ENCODE results near the gene TSPAN11. TPM values are rescaled to one million over a fixed set of nuclear protein-coding genes. Genes with fewer than 3 reads are reported as not detected.

Gene TSPAN11
- total and polyA plus RNA-seq, 5 donors: 2.8 to 4.9 (median 4.0) TPM

GRCh38 chr12:30961030-30961429 is 34.5 kb downstream of the TSPAN11 start:
- DNase-seq (no peak), ATAC-seq (no peak)
- Histone ChIP-seq H3K27ac (ENCODE audit: low read length) (no peak overlapping the region), H3K4me3 (ENCODE audit: low read length) (no peak overlapping the region), H3K4me1 (ENCODE audit: control insufficient read depth, insufficient read depth, low read length) (no peaks in the 10 kb centered on the region), H3K9me3 (ENCODE audit: control insufficient read depth, low read length) (no peaks in the 10 kb centered on the region), H3K27me3 (ENCODE audit: control insufficient read depth, insufficient read depth) (no peaks in the 10 kb centered on the region)
- intact Hi-C loops (cut with DNase I): no loop called here
- 82% methylated on average over 3 of the region's 3 CpGs for WGBS

- H3K4me1 ChIP-seq (ENCODE audit: control insufficient read depth, insufficient read depth, low read length): no peaks in the 10 kb centered on the region
- no peak for ATAC-seq
- no peak overlapping the region for H3K4me3 ChIP-seq (ENCODE audit: low read length)
- no peak overlapping the region for H3K27ac ChIP-seq (ENCODE audit: low read length)
- 94% methylated on average over 2 of the region's 2 CpGs for whole genome bisulfite sequencing
- no peak for DNase-seq
- H3K27me3 ChIP-seq (ENCODE audit: control insufficient read depth, insufficient read depth): no peaks in the 10 kb centered on the region
- intact Hi-C loops (cut with DNase I): no loop called here
- H3K9me3 ChIP-seq (ENCODE audit: control insufficient read depth, low read length): no peaks in the 10 kb centered on the region
Measured at GRCh38 chr12:30962047-30962446, 35.5 kb downstream of the TSPAN11 start.

- DNase-seq: no peak
- no peaks in the 10 kb centered on the region for H3K4me1 ChIP-seq (ENCODE audit: control insufficient read depth, insufficient read depth, low read length)
- 86% methylated on average over 21 of the region's 21 CpGs for WGBS
- no peak for ATAC-seq
- H3K27me3 ChIP-seq (ENCODE audit: control insufficient read depth, insufficient read depth): no peaks in the 10 kb centered on the region
- intact Hi-C loops (cut with DNase I): no loop called here
- no peak overlapping the region for H3K27ac ChIP-seq (ENCODE audit: low read length)
- no peaks in the 10 kb centered on the region for H3K9me3 ChIP-seq (ENCODE audit: control insufficient read depth, low read length)
- no peak overlapping the region for H3K4me3 ChIP-seq (ENCODE audit: low read length)
Measured at GRCh38 chr12:30963709-30964564, 37.4 kb downstream of the TSPAN11 start.

GRCh38 chr12:30964896-30965612 is 38.5 kb downstream of the TSPAN11 start:
- DNase-seq (no peak), ATAC-seq (no peak)
- no peaks in the 10 kb centered on the region for H3K27me3 ChIP-seq (ENCODE audit: control insufficient read depth, insufficient read depth)
- H3K4me1 ChIP-seq (ENCODE audit: control insufficient read depth, insufficient read depth, low read length): no peaks in the 10 kb centered on the region
- no peaks in the 10 kb centered on the region for H3K9me3 ChIP-seq (ENCODE audit: control insufficient read depth, low read length)
- intact Hi-C loops (cut with DNase I): no loop called here
- H3K4me3 ChIP-seq (ENCODE audit: low read length): no peak overlapping the region
- 89% methylated on average over 14 of the region's 14 CpGs for WGBS
- H3K27ac ChIP-seq (ENCODE audit: low read length): no peak overlapping the region

GRCh38 chr12:30965613-30965985 is 39.1 kb downstream of the TSPAN11 start:
- no peak for ATAC-seq

GRCh38 chr12:30967026-30967425 is 40.5 kb downstream of the TSPAN11 start:
- DNase-seq (no peak), ATAC-seq (no peak)
- no peaks in the 10 kb centered on the region for H3K27me3 ChIP-seq (ENCODE audit: control insufficient read depth, insufficient read depth)
- no peak overlapping the region for H3K4me3 ChIP-seq (ENCODE audit: low read length)
- 91% methylated on average over 3 of the region's 3 CpGs for WGBS
- no peaks in the 10 kb centered on the region for H3K9me3 ChIP-seq (ENCODE audit: control insufficient read depth, low read length)
- intact Hi-C loops (cut with DNase I): no loop called here
- H3K27ac ChIP-seq (ENCODE audit: low read length): no peak overlapping the region
- H3K4me1 ChIP-seq (ENCODE audit: control insufficient read depth, insufficient read depth, low read length): peaks cover 6% of the 10 kb centered on the region

More at GRCh38 chr12:30965613-30965985, 39.1 kb downstream of the TSPAN11 start:
- 90% methylated on average over 11 of the region's 11 CpGs for WGBS
- Histone ChIP-seq H3K9me3 (ENCODE audit: control insufficient read depth, low read length) (no peaks in the 10 kb centered on the region), H3K4me3 (ENCODE audit: low read length) (no peak overlapping the region), H3K27ac (ENCODE audit: low read length) (no peak overlapping the region), H3K27me3 (ENCODE audit: control insufficient read depth, insufficient read depth) (no peaks in the 10 kb centered on the region), H3K4me1 (ENCODE audit: control insufficient read depth, insufficient read depth, low read length) (peaks cover 2% of the 10 kb centered on the region)
- intact Hi-C loops (cut with DNase I): no loop called here
- DNase-seq: no peak

GRCh38 chr12:30968211-30968610 is 41.7 kb downstream of the TSPAN11 start:
- peak; percentile 65 to 66 for ATAC-seq
- intact Hi-C loops (cut with DNase I): no loop called here
- WGBS: 58% methylated on average over 5 of the region's 5 CpGs
- H3K4me1 ChIP-seq (ENCODE audit: control insufficient read depth, insufficient read depth, low read length): peaks cover 6% of the 10 kb centered on the region
- peak overlapping the region; percentile 54 for H3K27ac ChIP-seq (ENCODE audit: low read length)
- no peaks in the 10 kb centered on the region for H3K27me3 ChIP-seq (ENCODE audit: control insufficient read depth, insufficient read depth)
- no peak overlapping the region for H3K4me3 ChIP-seq (ENCODE audit: low read length)
- peak in 1 of 3 donors; percentile 76 for DNase-seq
- H3K9me3 ChIP-seq (ENCODE audit: control insufficient read depth, low read length): no peaks in the 10 kb centered on the region

- no peak overlapping the region for H3K27ac ChIP-seq (ENCODE audit: low read length)
- no peaks in the 10 kb centered on the region for H3K9me3 ChIP-seq (ENCODE audit: control insufficient read depth, low read length)
- no peak overlapping the region for H3K4me3 ChIP-seq (ENCODE audit: low read length)
- DNase-seq: no peak
- intact Hi-C loops (cut with DNase I): no loop called here
- WGBS: 94% methylated on average over 3 of the region's 3 CpGs
- peaks cover 6% of the 10 kb centered on the region for H3K4me1 ChIP-seq (ENCODE audit: control insufficient read depth, insufficient read depth, low read length)
- H3K27me3 ChIP-seq (ENCODE audit: control insufficient read depth, insufficient read depth): no peaks in the 10 kb centered on the region
- ATAC-seq: no peak
Measured at GRCh38 chr12:30969006-30969405, 42.5 kb downstream of the TSPAN11 start.

- Histone ChIP-seq H3K27ac (ENCODE audit: low read length) (no peak overlapping the region), H3K9me3 (ENCODE audit: control insufficient read depth, low read length) (no peaks in the 10 kb centered on the region), H3K27me3 (ENCODE audit: control insufficient read depth, insufficient read depth) (no peaks in the 10 kb centered on the region), H3K4me1 (ENCODE audit: control insufficient read depth, insufficient read depth, low read length) (peaks cover 6% of the 10 kb centered on the region), H3K4me3 (ENCODE audit: low read length) (no peak overlapping the region)
- intact Hi-C loops (cut with DNase I): no loop called here
- ATAC-seq (no peak), DNase-seq (peak in 1 of 3 donors; percentile 35)
- 73% methylated on average over 5 of the region's 5 CpGs for WGBS
Measured at GRCh38 chr12:30969606-30970395, 43.3 kb downstream of the TSPAN11 start.

GRCh38 chr12:30970559-30971197 is 44.1 kb downstream of the TSPAN11 start:
- intact Hi-C loops (cut with DNase I): no loop called here
- H3K27ac ChIP-seq (ENCODE audit: low read length): no peak overlapping the region
- DNase-seq (peak in 1 of 3 donors; percentile 68), ATAC-seq (peak; percentile 19 to 44)
- H3K9me3 ChIP-seq (ENCODE audit: control insufficient read depth, low read length): no peaks in the 10 kb centered on the region
- H3K27me3 ChIP-seq (ENCODE audit: control insufficient read depth, insufficient read depth): no peaks in the 10 kb centered on the region
- no peak overlapping the region for H3K4me3 ChIP-seq (ENCODE audit: low read length)
- peaks cover 6% of the 10 kb centered on the region for H3K4me1 ChIP-seq (ENCODE audit: control insufficient read depth, insufficient read depth, low read length)
- 16% methylated on average over 7 of the region's 7 CpGs for WGBS

All from right cardiac atrium (tissue), 5 donors.